Melanocyte of skin (primary cell): ENCODE data around the gene PDK2. TPM values are rescaled to one million over a fixed set of nuclear protein-coding genes. Genes with fewer than 3 reads are reported as not detected.

Experiments used
- total RNA-seq, 2 donors: library from RNA; depleted of rRNA; stranded (reverse); fragments of >200 nt; gene quantifications; 2 replicates each; pipeline ENCODE4 v1.2.3, GENCODE V29; 2012

Gene PDK2
- total RNA-seq, result 10 to 100 TPM; 23.6 to 30.3 TPM

DNA sequence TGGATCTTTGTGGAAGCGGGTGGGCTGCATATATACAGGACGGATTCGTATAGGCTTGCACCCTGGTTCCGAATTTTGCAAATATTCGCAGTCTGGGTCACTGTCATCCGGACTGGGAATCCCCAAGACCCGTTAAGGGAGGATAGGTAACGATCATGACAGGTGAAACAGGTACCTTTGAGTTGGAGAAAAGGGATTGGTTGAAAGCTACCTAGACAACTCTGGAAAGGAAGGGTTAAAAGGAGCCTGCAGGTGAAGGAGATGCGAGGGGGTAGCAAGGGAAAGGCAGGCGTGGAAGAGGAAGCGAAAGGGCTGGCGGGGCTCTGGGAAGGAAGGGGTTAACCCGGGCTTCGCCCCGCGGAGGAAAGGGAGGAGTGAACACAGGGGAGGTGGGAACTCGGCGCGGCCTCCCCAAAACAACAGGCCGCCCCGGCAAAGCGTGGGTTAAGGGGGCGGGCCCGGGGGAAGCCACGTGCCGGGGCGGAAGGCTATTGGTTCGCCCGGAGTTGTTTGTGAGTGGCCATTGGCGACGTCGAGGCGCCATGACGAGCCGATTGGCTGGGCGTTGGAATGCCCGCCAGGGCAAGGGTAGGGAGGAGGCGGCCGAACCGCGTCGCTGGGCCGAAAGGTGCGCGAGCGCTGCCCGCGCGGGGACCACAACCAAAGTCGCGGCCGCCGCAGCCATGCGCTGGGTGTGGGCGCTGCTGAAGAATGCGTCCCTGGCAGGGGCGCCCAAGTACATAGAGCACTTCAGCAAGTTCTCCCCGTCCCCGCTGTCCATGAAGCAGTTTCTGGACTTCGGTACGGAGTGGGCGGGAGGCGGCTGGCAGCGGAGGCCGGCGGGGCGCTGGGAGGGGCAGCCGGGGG, at the start of gene PDK2:
PDK2 (plus strand) TSS at position 599 of the 867 bp plus-strand sequence; CDS start at position 684, 85 bp downstream.

DNA sequence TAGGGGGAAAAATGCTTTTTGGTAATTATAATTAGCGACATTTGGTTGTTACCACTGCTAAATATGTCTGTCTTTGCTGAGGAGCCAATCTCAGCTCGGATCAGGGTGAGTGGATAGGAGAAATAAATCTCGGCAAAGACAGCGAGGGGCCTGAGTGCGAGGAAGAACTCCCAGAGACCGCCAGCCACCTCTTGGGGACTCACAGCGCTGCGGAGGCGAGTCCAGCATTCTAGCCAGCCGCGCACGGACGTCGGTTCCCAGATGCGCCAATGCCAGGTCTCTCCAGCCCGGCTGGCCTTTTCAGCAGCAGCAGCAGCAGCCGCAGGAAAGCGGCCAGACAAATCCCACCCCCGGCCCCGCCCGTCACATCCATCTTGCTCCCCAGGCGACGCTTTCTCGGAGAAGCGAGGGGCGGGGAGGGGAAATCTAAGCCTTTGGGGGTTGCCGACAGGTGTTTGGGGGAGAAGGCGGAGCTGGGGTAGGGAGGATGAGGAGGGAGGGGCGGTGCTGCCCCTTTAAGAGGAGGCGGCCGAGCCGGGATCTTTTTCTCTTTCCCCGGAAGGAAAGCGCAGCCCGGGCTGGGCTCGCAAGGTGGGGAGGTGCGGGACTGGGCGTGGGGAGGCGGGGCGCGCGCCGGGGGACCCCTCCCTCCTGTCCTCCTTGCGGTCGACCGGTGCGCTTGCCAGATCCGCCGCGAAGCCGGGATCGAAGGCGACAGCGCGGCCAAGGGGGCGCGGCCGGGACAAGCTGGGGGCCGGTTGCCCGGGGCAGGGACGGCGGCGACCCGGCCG, 39.5 kb upstream of the PDK2 start, which contains the start of gene ITGA3:
ITGA3 (plus strand) TSS at position 685 of the 791 bp plus-strand sequence. CDS start 330 bp downstream, outside the sequence.

DNA sequence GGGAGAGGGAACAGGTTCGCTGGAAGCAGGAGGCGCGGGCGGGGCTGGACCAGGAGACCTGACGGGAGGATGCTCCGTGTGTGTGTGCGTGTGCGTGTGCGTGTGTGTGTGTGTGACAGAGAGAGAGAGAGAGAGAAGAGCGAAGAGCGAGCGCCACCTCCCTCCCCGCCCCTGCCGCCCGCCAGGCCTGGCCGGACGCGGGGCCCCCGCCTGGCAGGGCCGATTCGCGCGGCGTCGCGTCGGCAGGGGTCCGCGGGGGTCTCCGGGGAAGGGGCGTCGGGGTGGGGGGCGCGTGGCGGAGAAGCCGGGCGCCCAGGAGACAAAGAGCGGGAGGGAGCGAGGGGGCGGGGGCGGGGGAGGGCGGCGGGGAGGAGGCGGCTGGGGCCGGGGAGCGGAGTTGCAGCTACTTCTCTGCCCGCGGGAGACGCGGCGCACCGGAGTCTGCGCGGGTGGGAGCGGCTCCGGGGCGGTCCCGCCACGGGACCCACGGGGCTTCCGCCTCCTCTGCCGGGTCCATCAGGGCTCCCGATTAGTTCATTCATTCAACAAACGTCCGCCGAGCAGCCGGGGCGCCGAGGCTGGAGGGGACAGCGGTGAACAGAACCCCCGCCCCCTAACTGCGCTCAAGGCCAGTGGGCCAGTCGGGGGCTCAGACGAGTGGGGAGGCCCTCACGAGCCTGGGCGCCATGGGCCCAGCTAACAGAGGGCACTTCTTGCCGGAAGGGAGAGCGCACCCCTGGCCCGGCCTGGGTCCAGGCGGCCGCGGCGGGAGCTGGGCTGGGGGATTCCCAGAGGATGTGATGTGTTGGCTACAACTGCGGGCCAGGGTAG, 34.8 kb downstream of the PDK2 start, which contains the start of gene SAMD14:
SAMD14 (minus strand) TSS at position 433 of the 831 bp plus-strand sequence. CDS start 5,201 bp downstream, outside the sequence.

DNA sequence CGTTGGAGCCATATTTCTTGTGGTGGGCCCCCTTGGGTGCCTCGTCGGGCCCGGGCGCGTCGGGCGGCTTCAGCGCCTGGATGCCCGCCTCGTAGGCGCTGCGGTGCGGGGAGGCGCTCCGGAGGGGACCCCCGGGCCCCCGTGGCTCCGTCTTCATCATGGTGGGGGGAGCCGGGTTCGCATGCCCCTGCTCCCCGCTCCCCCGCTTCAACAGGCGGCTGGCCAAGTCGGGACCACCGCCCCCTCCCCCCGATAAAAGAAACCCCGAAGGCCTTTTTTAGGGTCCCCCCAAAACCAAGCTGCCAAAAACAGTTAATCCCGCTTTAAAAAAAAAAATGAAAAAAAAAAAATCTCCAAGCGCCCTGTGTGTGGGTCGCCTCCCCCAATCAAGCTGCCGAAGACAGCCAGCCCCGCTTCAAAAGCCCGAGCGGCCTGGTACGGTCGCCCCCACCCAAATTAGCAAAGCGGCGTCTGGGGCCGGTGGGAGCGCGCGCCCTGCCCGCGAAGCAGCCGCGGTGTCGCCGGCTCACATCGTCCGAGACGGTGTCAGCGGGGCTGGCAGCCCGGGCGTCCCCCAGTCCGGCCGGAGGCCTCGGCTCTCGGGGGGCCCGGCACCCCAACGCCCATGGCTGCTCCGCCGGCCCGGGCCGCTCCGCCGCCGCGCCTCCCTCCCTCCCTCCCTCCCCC, 55.3 kb downstream of the PDK2 start, which contains the start of gene PPP1R9B:
PPP1R9B (minus strand) TSS at position 324 of the 687 bp plus-strand sequence; CDS start at position 160, 164 bp downstream.

Other genes with a start within 250 kb of the PDK2 start
- not detected for gene TAC4, start 247.3 kb upstream of the PDK2 start, total RNA-seq
- not detected for gene DLX4, start 126.2 kb upstream of the PDK2 start, total RNA-seq
- under 1 TPM in 1 of 2 donors, not detected in 1; under 0.01 TPM for gene DLX3, start 100.1 kb upstream of the PDK2 start, total RNA-seq
- gene ITGA3, start 39.2 kb upstream of the PDK2 start, total RNA-seq, result 10 to 100 TPM; 41.6 to 89.2 TPM
- gene SAMD14, start 34.8 kb downstream of the PDK2 start, total RNA-seq, result under 1 TPM; 0.33 to 0.34 TPM
- 10 to 100 TPM; 22.7 to 24.3 TPM for gene PPP1R9B, start 55.3 kb downstream of the PDK2 start, total RNA-seq
- not detected for gene SGCA, start 70.7 kb downstream of the PDK2 start, total RNA-seq
- gene COL1A1, start 106.3 kb downstream of the PDK2 start, total RNA-seq, result 1 to 10 TPM; 2.1 to 10.0 TPM
- not detected for gene TMEM92, start 179.1 kb downstream of the PDK2 start, total RNA-seq